Measurements from ENCODE around the gene FBXO42. TPM values are rescaled to one million over a fixed set of nuclear protein-coding genes. Genes with fewer than 3 reads are reported as not detected.

Gene FBXO42
- total and polyA plus RNA-seq, 2 of the 8 experiments (the other 6 are each of a cell fraction or from before 2014, with no cell fraction given): 15.1 to 17.0 TPM

DNA sequence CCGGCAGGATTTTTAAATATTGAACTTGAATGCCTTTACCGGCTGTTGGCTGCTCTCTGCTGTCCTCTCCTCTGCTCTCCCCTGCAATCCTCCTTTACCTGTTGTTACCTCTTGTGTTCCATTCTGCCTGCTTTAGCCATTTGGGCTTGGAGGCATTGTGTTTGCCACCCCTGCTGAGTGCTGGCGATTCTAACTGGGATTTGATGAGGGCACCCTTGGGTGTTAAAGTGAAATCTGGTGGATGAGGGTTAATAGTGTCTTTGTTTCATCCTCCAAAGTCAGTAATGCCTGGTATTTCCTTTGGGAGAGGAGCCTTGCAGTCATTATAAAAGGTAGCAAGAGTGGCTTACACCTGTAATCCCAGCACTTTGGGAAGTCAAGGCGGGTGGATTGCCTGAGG is 24.7 kb upstream of the FBXO42 start (continued):
- TF ChIP-seq, protein P1, sequence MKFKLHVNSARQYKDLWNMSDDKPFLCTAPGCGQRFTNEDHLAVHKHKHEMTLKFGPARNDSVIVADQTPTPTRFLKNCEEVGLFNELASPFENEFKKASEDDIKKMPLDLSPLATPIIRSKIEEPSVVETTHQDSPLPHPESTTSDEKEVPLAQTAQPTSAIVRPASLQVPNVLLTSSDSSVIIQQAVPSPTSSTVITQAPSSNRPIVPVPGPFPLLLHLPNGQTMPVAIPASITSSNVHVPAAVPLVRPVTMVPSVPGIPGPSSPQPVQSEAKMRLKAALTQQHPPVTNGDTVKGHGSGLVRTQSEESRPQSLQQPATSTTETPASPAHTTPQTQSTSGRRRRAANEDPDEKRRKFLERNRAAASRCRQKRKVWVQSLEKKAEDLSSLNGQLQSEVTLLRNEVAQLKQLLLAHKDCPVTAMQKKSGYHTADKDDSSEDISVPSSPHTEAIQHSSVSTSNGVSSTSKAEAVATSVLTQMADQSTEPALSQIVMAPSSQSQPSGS (IDR thresholded peaks at IDR 0.05; ENCODE audit: low read length): no peak
- no peak for TF ChIP-seq JUN (IDR thresholded peaks at IDR 0.05; ENCODE audit: low read depth, low read length)
